WTC11 (cell line): ENCODE measurements around the gene NDE1. TPM values are rescaled to one million over a fixed set of nuclear protein-coding genes. Genes with fewer than 3 reads are reported as not detected.
A peak's percentile ranks its signal among the peaks of the same experiment; 100 is the strongest.

Experiments
- ATF6 ChIP-seq: sonication (generic); formaldehyde crosslinking; IDR thresholded peaks from 2 replicates; pipeline ENCODE4 v1.8.1; 2023; ENCODE audit warnings: mild to moderate bottlenecking, missing genetic modification reagents
- GTF2I ChIP-seq: fragments of 250-450 bp; sonication (Bioruptor Pico); conservative IDR thresholded peaks from 2 replicates; pipeline ENCODE4 v1.4.0; 2021; ENCODE audit warnings: mild to moderate bottlenecking
- IRF1 ChIP-seq: sonication (generic); formaldehyde crosslinking; IDR thresholded peaks from 2 replicates; pipeline ENCODE4 v1.8.0; 2023; ENCODE audit warnings: missing genetic modification reagents
- JAZF1 ChIP-seq: fragments of 250-450 bp; sonication (Bioruptor Pico); IDR thresholded peaks from 2 replicates; pipeline ENCODE4 v1.9.0; 2021; ENCODE audit warnings: moderate library complexity, mild to moderate bottlenecking, inconsistent platforms
- JUN ChIP-seq: sonication (generic); formaldehyde crosslinking; IDR thresholded peaks from 2 replicates; pipeline ENCODE4 v1.8.0; 2023; ENCODE audit warnings: mild to moderate bottlenecking, missing genetic modification reagents
- NR3C1 ChIP-seq: sonication (generic); formaldehyde crosslinking; conservative IDR thresholded peaks from 2 replicates; pipeline ENCODE4 v1.8.1; 2023; ENCODE audit warnings: low read depth, mild to moderate bottlenecking, missing genetic modification reagents
- SMAD3 ChIP-seq: sonication (generic); formaldehyde crosslinking; IDR thresholded peaks from 2 replicates; pipeline ENCODE4 v1.8.0; 2022; ENCODE audit warnings: missing genetic modification reagents, mild to moderate bottlenecking, borderline replicate concordance
- TP53 ChIP-seq: sonication (generic); formaldehyde crosslinking; IDR thresholded peaks from 2 replicates; pipeline ENCODE4 v1.8.1; 2023; ENCODE audit warnings: mild to moderate bottlenecking, missing genetic modification reagents
- USF1 ChIP-seq: sonication (generic); formaldehyde crosslinking; IDR thresholded peaks from 2 replicates; pipeline ENCODE4 v1.8.0; 2022; ENCODE audit warnings: mild to moderate bottlenecking, missing genetic modification reagents
- ZBTB21 ChIP-seq: sonication (generic); formaldehyde crosslinking; IDR thresholded peaks from 2 replicates; pipeline ENCODE4 v1.8.1; 2023; ENCODE audit warnings: mild to moderate bottlenecking, missing genetic modification reagents, borderline replicate concordance
- ZBTB43 ChIP-seq: sonication (generic); formaldehyde crosslinking; IDR thresholded peaks from 2 replicates; pipeline ENCODE4 v1.8.1; 2023; ENCODE audit warnings: mild to moderate bottlenecking, missing genetic modification reagents
- ZNF416 ChIP-seq: fragments of 250-450 bp; sonication (Bioruptor Pico); IDR thresholded peaks from 2 replicates; pipeline ENCODE4 v1.9.0; 2021; ENCODE audit warnings: mild to moderate bottlenecking, inconsistent platforms
- total RNA-seq: library from RNA; stranded (reverse); gene quantifications from 3 replicates; pipeline ENCODE4 v1.2.3, GENCODE V29; 2021
- TF ChIP-seq, protein P1 (sequence below): sonication (generic); formaldehyde crosslinking; IDR thresholded peaks from 2 replicates; pipeline ENCODE4 v1.8.0; 2022; ENCODE audit warnings: mild to moderate bottlenecking, missing genetic modification reagents
- TF ChIP-seq, protein P2 (sequence below): fragments of 250-450 bp; sonication (Bioruptor Pico); IDR thresholded peaks from 2 replicates; pipeline ENCODE4 v1.8.0; 2021; ENCODE audit warnings: mild to moderate bottlenecking
- TF ChIP-seq, protein P3 (sequence below): sonication (generic); formaldehyde crosslinking; IDR thresholded peaks from 2 replicates; pipeline ENCODE4 v1.8.1; 2022; ENCODE audit warnings: mild to moderate bottlenecking, missing genetic modification reagents, moderate library complexity, borderline replicate concordance
- TF ChIP-seq, protein P4 (sequence below): sonication (generic); formaldehyde crosslinking; IDR thresholded peaks from 2 replicates; pipeline ENCODE4 v1.8.0; 2022; ENCODE audit warnings: mild to moderate bottlenecking, missing genetic modification reagents
- TF ChIP-seq, protein P5 (sequence below): sonication (generic); formaldehyde crosslinking; IDR thresholded peaks from 2 replicates; pipeline ENCODE4 v1.8.0; 2023; ENCODE audit warnings: mild to moderate bottlenecking, missing genetic modification reagents
- TF ChIP-seq, protein P6 (sequence below): fragments of 250-450 bp; sonication (Bioruptor Pico); conservative IDR thresholded peaks from 2 replicates; pipeline ENCODE4 v1.9.0; 2021; ENCODE audit warnings: mild to moderate bottlenecking
- TF ChIP-seq, protein P7 (sequence below): fragments of 250-450 bp; sonication (Bioruptor Pico); IDR thresholded peaks from 2 replicates; pipeline ENCODE4 v1.9.0; 2021; ENCODE audit warnings: mild to moderate bottlenecking

NDE1 gene
- total RNA-seq, 1 experiment from 2014 or later = 39.4 TPM

GRCh38 chr16:15601212-15601879 lies 48.7 kb upstream of the NDE1 start (continued):
- TF ChIP-seq ZBTB21 (CRISPR knock-in tag) (peak; percentile 53; the same call in 1 of the 2 replicates), SMAD3 (peak; percentile 79; the same call in 1 of the 2 replicates), USF1 (CRISPR knock-in tag) (peak; percentile 69; the same call in 1 of the 2 replicates), GTF2I (CRISPR knock-in tag) (no peak), NR3C1 (CRISPR knock-in tag) (no peak), ZNF416 (0 out of 2 replicates have a peak, but pooled peaks have one; percentile 29), JUN (CRISPR knock-in tag) (peak; percentile 84; the same call in 1 of the 2 replicates), ZBTB43 (CRISPR knock-in tag) (peak; percentile 81; the same call in 1 of the 2 replicates), TP53 (CRISPR knock-in tag) (0 out of 2 replicates have a peak, but pooled peaks have one; percentile 58), ATF6 (CRISPR knock-in tag) (no peak), IRF1 (CRISPR knock-in tag) (no peak), JAZF1 (CRISPR knock-in tag) (no peak)
- TF ChIP-seq, protein P1, sequence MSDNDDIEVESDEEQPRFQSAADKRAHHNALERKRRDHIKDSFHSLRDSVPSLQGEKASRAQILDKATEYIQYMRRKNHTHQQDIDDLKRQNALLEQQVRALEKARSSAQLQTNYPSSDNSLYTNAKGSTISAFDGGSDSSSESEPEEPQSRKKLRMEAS = 0 out of 2 replicates have a peak, but pooled peaks have one; percentile 40
- TF ChIP-seq, protein P2, sequence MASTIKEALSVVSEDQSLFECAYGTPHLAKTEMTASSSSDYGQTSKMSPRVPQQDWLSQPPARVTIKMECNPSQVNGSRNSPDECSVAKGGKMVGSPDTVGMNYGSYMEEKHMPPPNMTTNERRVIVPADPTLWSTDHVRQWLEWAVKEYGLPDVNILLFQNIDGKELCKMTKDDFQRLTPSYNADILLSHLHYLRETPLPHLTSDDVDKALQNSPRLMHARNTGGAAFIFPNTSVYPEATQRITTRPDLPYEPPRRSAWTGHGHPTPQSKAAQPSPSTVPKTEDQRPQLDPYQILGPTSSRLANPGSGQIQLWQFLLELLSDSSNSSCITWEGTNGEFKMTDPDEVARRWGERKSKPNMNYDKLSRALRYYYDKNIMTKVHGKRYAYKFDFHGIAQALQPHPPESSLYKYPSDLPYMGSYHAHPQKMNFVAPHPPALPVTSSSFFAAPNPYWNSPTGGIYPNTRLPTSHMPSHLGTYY = no peak
- TF ChIP-seq, protein P3, sequence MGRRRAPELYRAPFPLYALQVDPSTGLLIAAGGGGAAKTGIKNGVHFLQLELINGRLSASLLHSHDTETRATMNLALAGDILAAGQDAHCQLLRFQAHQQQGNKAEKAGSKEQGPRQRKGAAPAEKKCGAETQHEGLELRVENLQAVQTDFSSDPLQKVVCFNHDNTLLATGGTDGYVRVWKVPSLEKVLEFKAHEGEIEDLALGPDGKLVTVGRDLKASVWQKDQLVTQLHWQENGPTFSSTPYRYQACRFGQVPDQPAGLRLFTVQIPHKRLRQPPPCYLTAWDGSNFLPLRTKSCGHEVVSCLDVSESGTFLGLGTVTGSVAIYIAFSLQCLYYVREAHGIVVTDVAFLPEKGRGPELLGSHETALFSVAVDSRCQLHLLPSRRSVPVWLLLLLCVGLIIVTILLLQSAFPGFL (CRISPR knock-in tag) = no peak
- TF ChIP-seq, protein P4, sequence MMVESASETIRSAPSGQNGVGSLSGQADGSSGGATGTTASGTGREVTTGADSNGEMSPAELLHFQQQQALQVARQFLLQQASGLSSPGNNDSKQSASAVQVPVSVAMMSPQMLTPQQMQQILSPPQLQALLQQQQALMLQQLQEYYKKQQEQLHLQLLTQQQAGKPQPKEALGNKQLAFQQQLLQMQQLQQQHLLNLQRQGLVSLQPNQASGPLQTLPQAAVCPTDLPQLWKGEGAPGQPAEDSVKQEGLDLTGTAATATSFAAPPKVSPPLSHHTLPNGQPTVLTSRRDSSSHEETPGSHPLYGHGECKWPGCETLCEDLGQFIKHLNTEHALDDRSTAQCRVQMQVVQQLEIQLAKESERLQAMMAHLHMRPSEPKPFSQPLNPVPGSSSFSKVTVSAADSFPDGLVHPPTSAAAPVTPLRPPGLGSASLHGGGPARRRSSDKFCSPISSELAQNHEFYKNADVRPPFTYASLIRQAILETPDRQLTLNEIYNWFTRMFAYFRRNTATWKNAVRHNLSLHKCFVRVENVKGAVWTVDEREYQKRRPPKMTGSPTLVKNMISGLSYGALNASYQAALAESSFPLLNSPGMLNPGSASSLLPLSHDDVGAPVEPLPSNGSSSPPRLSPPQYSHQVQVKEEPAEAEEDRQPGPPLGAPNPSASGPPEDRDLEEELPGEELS (CRISPR knock-in tag) = peak; percentile 74; the same call in 1 of the 2 replicates
- TF ChIP-seq, protein P5, sequence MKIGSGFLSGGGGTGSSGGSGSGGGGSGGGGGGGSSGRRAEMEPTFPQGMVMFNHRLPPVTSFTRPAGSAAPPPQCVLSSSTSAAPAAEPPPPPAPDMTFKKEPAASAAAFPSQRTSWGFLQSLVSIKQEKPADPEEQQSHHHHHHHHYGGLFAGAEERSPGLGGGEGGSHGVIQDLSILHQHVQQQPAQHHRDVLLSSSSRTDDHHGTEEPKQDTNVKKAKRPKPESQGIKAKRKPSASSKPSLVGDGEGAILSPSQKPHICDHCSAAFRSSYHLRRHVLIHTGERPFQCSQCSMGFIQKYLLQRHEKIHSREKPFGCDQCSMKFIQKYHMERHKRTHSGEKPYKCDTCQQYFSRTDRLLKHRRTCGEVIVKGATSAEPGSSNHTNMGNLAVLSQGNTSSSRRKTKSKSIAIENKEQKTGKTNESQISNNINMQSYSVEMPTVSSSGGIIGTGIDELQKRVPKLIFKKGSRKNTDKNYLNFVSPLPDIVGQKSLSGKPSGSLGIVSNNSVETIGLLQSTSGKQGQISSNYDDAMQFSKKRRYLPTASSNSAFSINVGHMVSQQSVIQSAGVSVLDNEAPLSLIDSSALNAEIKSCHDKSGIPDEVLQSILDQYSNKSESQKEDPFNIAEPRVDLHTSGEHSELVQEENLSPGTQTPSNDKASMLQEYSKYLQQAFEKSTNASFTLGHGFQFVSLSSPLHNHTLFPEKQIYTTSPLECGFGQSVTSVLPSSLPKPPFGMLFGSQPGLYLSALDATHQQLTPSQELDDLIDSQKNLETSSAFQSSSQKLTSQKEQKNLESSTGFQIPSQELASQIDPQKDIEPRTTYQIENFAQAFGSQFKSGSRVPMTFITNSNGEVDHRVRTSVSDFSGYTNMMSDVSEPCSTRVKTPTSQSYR (CRISPR knock-in tag) = no peak
- TF ChIP-seq, protein P6, sequence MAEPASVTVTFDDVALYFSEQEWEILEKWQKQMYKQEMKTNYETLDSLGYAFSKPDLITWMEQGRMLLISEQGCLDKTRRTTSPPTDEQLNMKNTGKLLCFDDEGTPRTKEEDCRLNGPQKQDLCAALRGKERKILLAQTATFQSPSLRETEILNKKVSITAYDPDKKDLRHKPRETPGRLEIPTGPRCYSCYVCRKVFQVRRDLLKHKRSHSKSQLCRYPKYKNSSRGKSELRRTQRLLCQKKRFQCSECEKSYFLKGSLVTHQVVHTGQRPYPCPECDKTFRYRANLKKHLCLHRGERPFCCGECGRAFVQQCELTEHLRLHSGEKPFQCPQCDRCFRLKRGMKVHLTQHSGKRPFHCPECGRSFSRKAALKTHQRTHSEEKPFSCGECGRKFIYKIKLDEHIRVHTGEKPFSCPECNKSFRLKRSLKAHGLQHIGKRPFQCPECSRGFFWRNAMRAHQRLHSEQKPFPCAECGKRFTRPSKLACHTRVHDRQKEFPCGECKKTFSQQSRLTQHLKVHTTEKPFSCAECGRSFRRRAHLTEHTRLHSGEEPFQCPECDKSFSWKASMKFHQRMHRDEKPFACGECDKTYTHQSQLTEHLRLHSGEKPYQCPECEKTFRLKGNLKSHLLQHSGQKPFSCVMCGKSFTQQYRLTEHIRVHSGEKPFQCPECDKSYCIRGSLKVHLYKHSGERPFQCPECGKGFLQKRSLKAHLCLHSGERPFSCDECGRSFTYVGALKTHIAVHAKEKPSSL = no peak
- TF ChIP-seq, protein P7, sequence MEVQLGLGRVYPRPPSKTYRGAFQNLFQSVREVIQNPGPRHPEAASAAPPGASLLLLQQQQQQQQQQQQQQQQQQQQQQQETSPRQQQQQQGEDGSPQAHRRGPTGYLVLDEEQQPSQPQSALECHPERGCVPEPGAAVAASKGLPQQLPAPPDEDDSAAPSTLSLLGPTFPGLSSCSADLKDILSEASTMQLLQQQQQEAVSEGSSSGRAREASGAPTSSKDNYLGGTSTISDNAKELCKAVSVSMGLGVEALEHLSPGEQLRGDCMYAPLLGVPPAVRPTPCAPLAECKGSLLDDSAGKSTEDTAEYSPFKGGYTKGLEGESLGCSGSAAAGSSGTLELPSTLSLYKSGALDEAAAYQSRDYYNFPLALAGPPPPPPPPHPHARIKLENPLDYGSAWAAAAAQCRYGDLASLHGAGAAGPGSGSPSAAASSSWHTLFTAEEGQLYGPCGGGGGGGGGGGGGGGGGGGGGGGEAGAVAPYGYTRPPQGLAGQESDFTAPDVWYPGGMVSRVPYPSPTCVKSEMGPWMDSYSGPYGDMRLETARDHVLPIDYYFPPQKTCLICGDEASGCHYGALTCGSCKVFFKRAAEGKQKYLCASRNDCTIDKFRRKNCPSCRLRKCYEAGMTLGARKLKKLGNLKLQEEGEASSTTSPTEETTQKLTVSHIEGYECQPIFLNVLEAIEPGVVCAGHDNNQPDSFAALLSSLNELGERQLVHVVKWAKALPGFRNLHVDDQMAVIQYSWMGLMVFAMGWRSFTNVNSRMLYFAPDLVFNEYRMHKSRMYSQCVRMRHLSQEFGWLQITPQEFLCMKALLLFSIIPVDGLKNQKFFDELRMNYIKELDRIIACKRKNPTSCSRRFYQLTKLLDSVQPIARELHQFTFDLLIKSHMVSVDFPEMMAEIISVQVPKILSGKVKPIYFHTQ (CRISPR knock-in tag) = no peak
